ENCODE data around the gene LGALS7. TPM values are rescaled to one million over a fixed set of nuclear protein-coding genes. Genes with fewer than 3 reads are reported as not detected.
"Not testable (repeated sequence)": the region's sequence is repeated elsewhere in the genome, so short reads cannot be mapped to it uniquely, and the experiment has no call there.

The LGALS7 gene
- total and polyA plus RNA-seq, 4 donors = 2.4 to 5.0 (median 4.9) TPM; not detected in 1

- peaks cover 0 to 4% (median 0%) of the 10 kb centered on the region in 3 donors for H3K27me3 ChIP-seq (ENCODE audit: control insufficient read depth in 3 of 3, insufficient read depth in 3 of 3, low read length in 2 of 3)
- TF ChIP-seq, protein P1, sequence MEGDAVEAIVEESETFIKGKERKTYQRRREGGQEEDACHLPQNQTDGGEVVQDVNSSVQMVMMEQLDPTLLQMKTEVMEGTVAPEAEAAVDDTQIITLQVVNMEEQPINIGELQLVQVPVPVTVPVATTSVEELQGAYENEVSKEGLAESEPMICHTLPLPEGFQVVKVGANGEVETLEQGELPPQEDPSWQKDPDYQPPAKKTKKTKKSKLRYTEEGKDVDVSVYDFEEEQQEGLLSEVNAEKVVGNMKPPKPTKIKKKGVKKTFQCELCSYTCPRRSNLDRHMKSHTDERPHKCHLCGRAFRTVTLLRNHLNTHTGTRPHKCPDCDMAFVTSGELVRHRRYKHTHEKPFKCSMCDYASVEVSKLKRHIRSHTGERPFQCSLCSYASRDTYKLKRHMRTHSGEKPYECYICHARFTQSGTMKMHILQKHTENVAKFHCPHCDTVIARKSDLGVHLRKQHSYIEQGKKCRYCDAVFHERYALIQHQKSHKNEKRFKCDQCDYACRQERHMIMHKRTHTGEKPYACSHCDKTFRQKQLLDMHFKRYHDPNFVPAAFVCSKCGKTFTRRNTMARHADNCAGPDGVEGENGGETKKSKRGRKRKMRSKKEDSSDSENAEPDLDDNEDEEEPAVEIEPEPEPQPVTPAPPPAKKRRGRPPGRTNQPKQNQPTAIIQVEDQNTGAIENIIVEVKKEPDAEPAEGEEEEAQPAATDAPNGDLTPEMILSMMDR (IDR thresholded peaks at IDR 0.05; ENCODE audit: control extremely low read depth, extremely low read depth) = no peak
- no peak for DNase-seq
- WGBS, 2 donors = 70 to 87% methylated on average over 3 of the region's 3 CpGs
- H3K36me3 ChIP-seq (ENCODE audit: control insufficient read depth in 4 of 4, insufficient read depth in 4 of 4, low read length in 4 of 4) = no peaks in the 10 kb centered on the region
- H3K9me3 ChIP-seq (ENCODE audit: control insufficient read depth in 4 of 4, insufficient read depth in 3 of 4, low read length in 3 of 4) = no peaks in the 10 kb centered on the region
- H3K9ac ChIP-seq (ENCODE audit: insufficient read depth in 1 of 2, low read length in 2 of 2) = no peak overlapping the region
- H3K4me1 ChIP-seq (ENCODE audit: control insufficient read depth in 5 of 5, insufficient read depth in 5 of 5, low read length in 5 of 5) = no peaks in the 10 kb centered on the region
- ATAC-seq (ENCODE audit: insufficient read depth, low FRiP score) = no peak
- no peak overlapping the region for H3K27ac ChIP-seq (ENCODE audit: low read depth in 1 of 2, low read length in 1 of 2)
- no peak overlapping the region for H3K4me3 ChIP-seq
Measured at GRCh38 chr19:38784224-38784623, 10.9 kb upstream of the LGALS7 start.

DNA sequence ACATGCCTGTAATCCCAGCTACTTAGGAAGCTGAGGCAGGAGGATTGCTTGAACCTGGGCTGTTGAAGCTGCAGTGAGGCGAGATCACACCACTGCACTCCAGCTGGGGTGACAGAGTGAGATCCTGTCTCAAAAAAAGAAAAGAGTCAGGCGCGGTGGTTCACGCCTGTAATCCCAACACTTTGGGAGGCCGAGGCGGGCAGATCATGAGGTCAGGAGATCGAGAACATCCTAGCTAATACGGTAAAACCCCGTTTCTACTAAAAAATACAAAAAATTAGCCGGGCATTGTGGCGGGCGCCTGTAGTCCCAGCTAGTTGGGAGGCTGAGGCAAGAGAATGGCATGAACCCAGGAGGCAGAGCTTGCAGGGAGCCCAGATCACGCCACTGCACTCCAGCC lies 8.9 kb upstream of the LGALS7 start:
- H3K27me3 ChIP-seq (ENCODE audit: control insufficient read depth in 3 of 3, insufficient read depth in 3 of 3, low read length in 2 of 3); H3K4me1 ChIP-seq (ENCODE audit: control insufficient read depth in 5 of 5, insufficient read depth in 5 of 5, low read length in 5 of 5); ATAC-seq (ENCODE audit: insufficient read depth, low FRiP score); H3K4me3 ChIP-seq; DNase-seq; H3K27ac ChIP-seq (ENCODE audit: low read depth in 1 of 2, low read length in 1 of 2); H3K9ac ChIP-seq (ENCODE audit: insufficient read depth in 1 of 2, low read length in 2 of 2); H3K9me3 ChIP-seq (ENCODE audit: control insufficient read depth in 4 of 4, insufficient read depth in 3 of 4, low read length in 3 of 4); H3K36me3 ChIP-seq (ENCODE audit: control insufficient read depth in 4 of 4, insufficient read depth in 4 of 4, low read length in 4 of 4): not testable (repeated sequence)
- WGBS, 2 donors = 93% methylated on average over 13 of the region's 13 CpGs

GRCh38 chr19:38781058-38781457 lies 7.7 kb upstream of the LGALS7 start:
- H3K27ac ChIP-seq (ENCODE audit: low read depth in 1 of 2, low read length in 1 of 2) = no peak overlapping the region
- 79 to 81% methylated on average over 7 of the region's 7 CpGs for WGBS, 2 donors
- no peaks in the 10 kb centered on the region for H3K36me3 ChIP-seq (ENCODE audit: control insufficient read depth in 4 of 4, insufficient read depth in 4 of 4, low read length in 4 of 4)

DNA sequence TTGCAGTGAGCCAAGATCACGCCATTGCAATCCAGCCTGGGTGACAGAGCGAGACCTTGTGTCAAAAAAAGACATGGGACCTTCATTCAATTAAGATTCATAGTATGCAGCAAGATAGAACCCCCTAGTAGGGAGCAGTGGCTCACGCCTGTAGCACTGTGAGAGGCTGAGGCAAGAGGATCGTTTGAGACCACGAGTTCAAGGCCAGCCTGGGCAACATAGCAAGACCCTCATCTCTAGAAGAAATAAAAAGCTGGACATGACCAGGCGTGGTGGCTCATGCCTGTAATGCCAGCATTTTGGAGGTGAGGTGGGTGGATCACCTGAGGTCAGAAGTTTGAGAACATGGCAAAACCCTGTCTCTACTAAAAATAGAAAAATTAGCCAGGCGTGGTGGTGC lies 7.1 kb upstream of the LGALS7 start:
- no peak for DNase-seq

More at GRCh38 chr19:38781058-38781457, 7.7 kb upstream of the LGALS7 start:
- TF ChIP-seq, protein P1 (IDR thresholded peaks at IDR 0.05; ENCODE audit: control extremely low read depth, extremely low read depth) = no peak
- ATAC-seq (ENCODE audit: insufficient read depth, low FRiP score) = no peak
- Histone ChIP-seq H3K27me3 (ENCODE audit: control insufficient read depth in 3 of 3, insufficient read depth in 3 of 3, low read length in 2 of 3) (peaks cover 0 to 4% (median 0%) of the 10 kb centered on the region in 3 donors), H3K4me3 (no peak overlapping the region), H3K9me3 (ENCODE audit: control insufficient read depth in 4 of 4, insufficient read depth in 3 of 4, low read length in 3 of 4) (no peaks in the 10 kb centered on the region), H3K9ac (ENCODE audit: insufficient read depth in 1 of 2, low read length in 2 of 2) (no peak overlapping the region), H3K4me1 (ENCODE audit: control insufficient read depth in 5 of 5, insufficient read depth in 5 of 5, low read length in 5 of 5) (no peaks in the 10 kb centered on the region)
- no peak for DNase-seq

More for the DNA sequence above, 7.1 kb upstream of the LGALS7 start:
- Histone ChIP-seq H3K9me3 (ENCODE audit: control insufficient read depth in 4 of 4, insufficient read depth in 3 of 4, low read length in 3 of 4) (no peaks in the 10 kb centered on the region), H3K9ac (ENCODE audit: insufficient read depth in 1 of 2, low read length in 2 of 2) (no peak overlapping the region), H3K27me3 (ENCODE audit: control insufficient read depth in 3 of 3, insufficient read depth in 3 of 3, low read length in 2 of 3) (peaks cover 0 to 4% (median 0%) of the 10 kb centered on the region in 3 donors), H3K36me3 (ENCODE audit: control insufficient read depth in 4 of 4, insufficient read depth in 4 of 4, low read length in 4 of 4) (no peaks in the 10 kb centered on the region), H3K4me3 (no peak overlapping the region), H3K27ac (ENCODE audit: low read depth in 1 of 2, low read length in 1 of 2) (no peak overlapping the region), H3K4me1 (ENCODE audit: control insufficient read depth in 5 of 5, insufficient read depth in 5 of 5, low read length in 5 of 5) (no peaks in the 10 kb centered on the region)
- TF ChIP-seq, protein P1 (IDR thresholded peaks at IDR 0.05; ENCODE audit: control extremely low read depth, extremely low read depth) = no peak
- no peak for ATAC-seq (ENCODE audit: insufficient read depth, low FRiP score)
- 91 to 93% methylated on average over 7 of the region's 7 CpGs for WGBS, 2 donors
